Skeletal muscle satellite cell (primary cell): ENCODE data around the gene AAMDC.

ENCODE experiments used
- H3K27me3 ChIP-seq: 2 replicates; pipeline ENCODE4 v1.7.0; 2013; ENCODE audit warnings: low read length; ENCODE audit not compliant: control insufficient read depth, insufficient read depth
- H3K36me3 ChIP-seq: 2 replicates; pipeline ENCODE4 v1.7.0; 2013; ENCODE audit warnings: mild to moderate bottlenecking, control low read depth, low read length; ENCODE audit not compliant: insufficient read depth
- H3K4me1 ChIP-seq: 2 replicates; pipeline ENCODE4 v1.7.0; 2013; ENCODE audit warnings: low read length; ENCODE audit not compliant: control insufficient read depth, insufficient read depth
- H3K4me2 ChIP-seq: 2 replicates; pipeline ENCODE4 v1.7.0; 2013; ENCODE audit warnings: mild to moderate bottlenecking, low read length
- H3K4me3 ChIP-seq: 2 replicates; pipeline ENCODE4 v1.7.0; 2013; ENCODE audit warnings: low read length
- H3K9ac ChIP-seq: 2 replicates; pipeline ENCODE4 v1.7.0; 2013; ENCODE audit warnings: mild to moderate bottlenecking, low read depth, low read length, moderate library complexity
- H3K9me3 ChIP-seq: replicated peaks from 2 replicates; pipeline ENCODE4 v1.7.0; 2013; ENCODE audit warnings: mild to moderate bottlenecking, control low read depth, low read length

Gene AAMDC

DNA sequence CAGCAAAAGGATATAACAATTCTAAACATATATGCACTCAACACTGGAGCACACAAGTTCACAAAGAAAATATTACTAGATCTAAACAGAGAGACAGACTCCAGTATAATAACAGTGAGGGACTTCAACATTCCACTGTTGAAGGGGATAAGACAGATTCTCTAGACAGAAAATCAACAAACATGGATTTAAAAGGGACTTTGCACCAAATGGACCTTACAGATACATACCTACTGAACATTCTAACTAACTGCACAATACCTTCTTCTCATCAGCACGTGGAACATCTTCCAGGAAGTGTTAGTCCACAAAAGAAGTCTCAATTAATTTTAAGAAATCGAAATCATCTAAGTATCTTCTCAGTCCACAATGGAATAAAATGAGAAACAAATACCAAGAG is 27.0 kb upstream of the AAMDC start:
- peaks cover 3% of the 10 kb centered on the region for H3K36me3 ChIP-seq
- no peaks in the 10 kb centered on the region for H3K9me3 ChIP-seq
- H3K4me1 ChIP-seq, result no peaks in the 10 kb centered on the region
- no peak overlapping the region for H3K4me3 ChIP-seq
- no peaks in the 10 kb centered on the region for H3K27me3 ChIP-seq
- no peak overlapping the region for H3K4me2 ChIP-seq
- H3K9ac ChIP-seq, result no peak overlapping the region

DNA sequence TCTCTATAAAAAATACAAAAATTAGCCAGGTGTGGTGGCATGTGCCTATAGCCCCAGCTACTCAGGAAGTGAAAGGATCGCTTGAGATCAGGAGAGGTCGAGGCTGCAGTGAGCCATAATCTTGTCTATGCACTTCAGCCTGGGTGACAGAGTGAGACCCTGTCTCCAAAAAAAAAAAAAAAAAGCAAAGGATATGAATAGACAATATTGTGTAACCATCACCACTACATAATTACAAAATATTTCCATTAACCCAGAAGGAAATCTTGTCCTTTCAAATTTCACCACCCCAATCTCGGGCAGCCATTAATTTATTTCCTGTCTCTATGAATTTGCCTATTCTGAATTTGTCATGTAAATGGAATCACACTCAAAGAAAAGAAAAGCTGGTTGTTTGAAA is 21.6 kb upstream of the AAMDC start:
- no peak overlapping the region for H3K9ac ChIP-seq
- H3K4me3 ChIP-seq, result no peak overlapping the region
- peaks cover 3% of the 10 kb centered on the region for H3K36me3 ChIP-seq
- no peaks in the 10 kb centered on the region for H3K4me1 ChIP-seq
- H3K27me3 ChIP-seq, result no peaks in the 10 kb centered on the region
- no peaks in the 10 kb centered on the region for H3K9me3 ChIP-seq
- no peak overlapping the region for H3K4me2 ChIP-seq

DNA sequence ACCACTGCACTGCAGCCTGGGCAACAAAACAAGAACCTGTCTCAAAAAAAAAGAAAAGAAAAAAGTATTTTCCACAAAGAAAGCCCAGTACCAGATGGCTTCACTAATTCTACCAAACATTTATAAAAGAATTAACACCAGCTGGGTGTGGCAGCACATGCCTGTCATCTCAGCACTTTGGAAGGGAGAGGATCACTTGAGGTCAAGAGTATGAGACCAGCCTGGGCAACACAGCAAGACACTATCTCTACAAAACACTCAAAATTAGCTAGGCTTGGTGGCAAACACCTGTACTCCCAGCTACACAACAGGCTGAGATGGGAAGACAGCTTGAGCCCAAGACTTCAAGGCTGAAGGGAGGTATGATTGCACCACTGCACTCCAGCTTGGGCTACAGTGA is 20.5 kb upstream of the AAMDC start:
- Histone ChIP-seq H3K4me1 (no peaks in the 10 kb centered on the region), H3K9me3 (no peaks in the 10 kb centered on the region), H3K4me3 (no peak overlapping the region), H3K27me3 (no peaks in the 10 kb centered on the region), H3K9ac (no peak overlapping the region), H3K36me3 (peaks cover 3% of the 10 kb centered on the region), H3K4me2 (no peak overlapping the region)

DNA sequence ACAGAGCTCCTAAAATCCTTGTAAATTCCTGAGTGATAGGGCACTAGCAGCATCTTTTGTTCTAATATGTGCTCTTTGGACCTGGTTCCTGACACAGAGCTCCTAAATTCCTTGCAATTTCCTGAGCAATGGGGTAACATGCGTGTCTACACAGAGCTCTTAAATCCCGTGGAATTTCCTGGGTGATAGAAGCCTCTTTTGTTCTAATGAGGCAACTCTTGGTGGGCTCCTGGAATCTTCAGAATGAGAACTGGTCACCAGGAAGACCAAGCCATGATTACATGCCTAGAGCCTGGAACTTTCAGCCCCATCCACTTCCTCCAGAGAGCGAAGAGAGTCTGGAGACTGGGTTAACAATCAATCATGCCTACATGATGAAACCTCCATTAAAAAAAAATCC is 19.5 kb upstream of the AAMDC start:
- H3K9ac ChIP-seq, result no peak overlapping the region

DNA sequence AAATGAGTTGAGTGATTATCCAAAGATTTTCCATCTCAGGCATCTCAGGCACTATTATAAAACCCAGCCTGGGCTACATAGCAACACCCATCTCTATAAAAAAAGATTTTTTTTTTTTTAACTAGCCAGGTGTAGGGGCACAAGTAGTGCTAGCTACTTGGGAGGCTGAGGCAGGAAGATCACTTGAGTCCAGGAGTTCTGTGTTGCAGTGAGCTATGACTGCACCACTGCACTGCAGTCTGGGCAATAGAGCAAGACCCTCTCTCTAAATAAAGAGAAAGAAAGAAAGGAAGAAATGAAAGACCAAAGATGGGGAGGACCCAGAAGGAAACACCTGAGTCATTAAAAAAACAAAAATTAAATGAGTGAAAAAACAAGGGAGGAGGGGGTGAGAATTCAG is 14.5 kb upstream of the AAMDC start:
- no peaks in the 10 kb centered on the region for H3K27me3 ChIP-seq
- no peaks in the 10 kb centered on the region for H3K9me3 ChIP-seq
- H3K4me2 ChIP-seq, result no peak overlapping the region
- peaks cover 3% of the 10 kb centered on the region for H3K36me3 ChIP-seq
- H3K4me3 ChIP-seq, result no peak overlapping the region
- H3K4me1 ChIP-seq, result no peaks in the 10 kb centered on the region
- H3K9ac ChIP-seq, result no peak overlapping the region

More for the DNA sequence above, 19.5 kb upstream of the AAMDC start:
- Histone ChIP-seq H3K4me2 (no peak overlapping the region), H3K4me3 (no peak overlapping the region), H3K9me3 (no peaks in the 10 kb centered on the region), H3K36me3 (peaks cover 3% of the 10 kb centered on the region), H3K27me3 (no peaks in the 10 kb centered on the region), H3K4me1 (no peaks in the 10 kb centered on the region)

DNA sequence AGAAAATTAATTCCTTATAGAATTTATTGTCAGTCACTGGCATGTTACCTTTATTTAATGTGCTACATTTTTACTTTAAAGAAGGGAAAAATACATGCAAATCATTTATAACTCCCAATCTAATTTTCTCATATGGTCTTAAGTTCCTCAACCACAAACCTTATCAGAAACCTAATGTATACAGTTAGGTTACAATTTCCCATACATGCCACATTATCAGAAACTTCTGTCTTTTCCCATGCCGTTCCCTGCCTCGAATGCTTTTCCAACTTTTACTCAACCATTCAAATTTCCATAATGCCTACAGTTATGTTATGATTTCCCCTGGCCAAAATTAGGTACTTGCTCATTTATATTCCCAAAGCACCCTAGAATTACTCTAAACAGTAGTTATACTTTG is 14.0 kb upstream of the AAMDC start:
- Histone ChIP-seq H3K9ac (no peak overlapping the region), H3K9me3 (no peaks in the 10 kb centered on the region), H3K36me3 (peaks cover 3% of the 10 kb centered on the region), H3K4me1 (no peaks in the 10 kb centered on the region), H3K4me3 (no peak overlapping the region), H3K27me3 (no peaks in the 10 kb centered on the region), H3K4me2 (no peak overlapping the region)

DNA sequence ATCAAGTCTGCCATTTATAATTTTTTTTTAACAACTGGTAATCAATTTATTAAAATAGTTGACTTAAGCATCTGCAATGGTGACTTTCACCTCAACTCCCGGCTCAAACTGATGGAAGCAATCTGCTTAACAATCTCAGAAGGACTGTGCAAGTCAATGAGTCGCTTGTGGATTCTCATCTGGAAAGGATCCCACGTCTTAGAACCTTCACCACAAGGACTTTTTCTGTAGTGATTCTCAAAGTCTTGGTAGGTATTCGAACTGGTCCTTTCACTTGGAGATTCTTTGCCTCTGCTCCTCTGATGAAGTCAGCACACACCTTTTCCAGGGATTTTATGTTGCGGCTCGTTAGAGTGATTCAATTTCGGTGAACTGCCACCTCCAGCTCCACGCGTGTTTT is 7.7 kb upstream of the AAMDC start:
- H3K4me1 ChIP-seq, result peaks cover 3% of the 10 kb centered on the region

DNA sequence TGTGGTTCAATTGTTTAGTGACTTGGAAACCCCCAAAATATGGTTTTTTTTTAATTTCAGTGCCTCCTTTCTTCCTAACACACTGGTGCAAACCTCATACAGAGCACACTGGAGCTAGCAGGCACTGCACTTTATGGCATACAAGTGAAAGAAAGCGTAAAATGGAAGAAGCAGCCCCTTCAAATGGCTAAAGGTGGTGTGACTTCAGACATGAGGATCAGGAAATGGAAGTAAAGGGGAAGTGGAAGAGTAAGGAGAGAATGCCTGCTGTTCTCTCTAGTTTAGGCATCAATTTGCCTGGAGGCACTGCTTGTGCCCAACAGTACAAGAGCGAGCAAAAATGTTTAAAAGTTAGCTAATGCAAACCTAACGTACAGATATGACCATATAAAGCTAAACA is 6.1 kb upstream of the AAMDC start:
- no peak overlapping the region for H3K9ac ChIP-seq
- no peak overlapping the region for H3K4me2 ChIP-seq
- H3K9me3 ChIP-seq, result no peaks in the 10 kb centered on the region
- H3K27me3 ChIP-seq, result no peaks in the 10 kb centered on the region
- peaks cover 8% of the 10 kb centered on the region for H3K36me3 ChIP-seq
- H3K4me3 ChIP-seq, result no peak overlapping the region
- peaks cover 9% of the 10 kb centered on the region for H3K4me1 ChIP-seq

More for the DNA sequence above, 7.7 kb upstream of the AAMDC start:
- no peaks in the 10 kb centered on the region for H3K27me3 ChIP-seq
- peaks cover 8% of the 10 kb centered on the region for H3K36me3 ChIP-seq
- no peaks in the 10 kb centered on the region for H3K9me3 ChIP-seq
- H3K4me2 ChIP-seq, result no peak overlapping the region
- H3K9ac ChIP-seq, result no peak overlapping the region
- H3K4me3 ChIP-seq, result no peak overlapping the region

DNA sequence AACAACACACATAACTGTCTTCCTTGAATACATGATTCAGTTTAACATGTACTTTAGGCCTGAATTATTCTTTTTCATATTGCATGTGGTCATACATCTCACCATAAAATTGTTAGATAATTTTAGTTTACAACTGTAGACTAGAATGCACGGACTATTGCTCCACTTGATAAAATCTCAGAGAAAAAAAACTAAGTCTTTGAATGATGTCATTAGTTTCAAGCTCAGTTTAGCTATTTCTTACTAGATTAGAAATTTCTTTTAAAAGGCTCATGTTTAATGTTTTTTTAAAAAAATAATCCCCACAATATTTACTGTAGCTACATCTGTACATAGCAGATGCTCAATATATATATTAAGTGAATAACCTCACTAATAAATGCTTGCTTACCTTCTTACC is 5.5 kb upstream of the AAMDC start:
- Histone ChIP-seq H3K27me3 (no peaks in the 10 kb centered on the region), H3K4me2 (no peak overlapping the region), H3K4me1 (peaks cover 9% of the 10 kb centered on the region), H3K4me3 (no peak overlapping the region), H3K36me3 (peaks cover 8% of the 10 kb centered on the region), H3K9ac (no peak overlapping the region), H3K9me3 (no peaks in the 10 kb centered on the region)

DNA sequence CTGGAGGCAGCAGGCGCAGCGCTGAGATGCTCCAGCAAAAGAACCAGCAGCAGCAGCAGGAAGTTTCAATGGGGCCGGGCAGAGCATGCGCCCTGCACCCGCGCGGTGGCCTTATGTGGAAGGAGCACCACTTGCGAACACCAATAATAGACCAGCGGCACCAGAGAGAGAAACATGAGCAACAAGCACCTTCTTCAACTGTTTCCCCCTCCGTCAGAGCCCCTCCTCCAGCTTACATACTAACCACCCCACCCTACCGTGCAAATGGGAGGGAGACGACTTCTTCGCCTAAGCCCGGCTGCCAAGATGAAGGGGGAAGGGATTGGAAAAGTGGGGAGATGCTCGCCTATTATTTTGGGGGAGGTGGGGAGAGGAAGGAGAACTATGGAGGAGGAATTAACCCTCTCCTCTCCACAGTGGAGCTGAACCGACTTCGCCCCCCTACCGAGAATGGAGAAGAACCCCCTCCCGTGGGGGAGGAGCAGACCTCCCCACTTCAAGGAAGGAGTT is 1.5 kb upstream of the AAMDC start:
- H3K27me3 ChIP-seq, result no peaks in the 10 kb centered on the region
- peaks cover 23% of the 10 kb centered on the region for H3K4me1 ChIP-seq
- peak overlapping the region; percentile 90 for H3K4me2 ChIP-seq
- peak overlapping the region; percentile 88 for H3K4me3 ChIP-seq
- no peaks in the 10 kb centered on the region for H3K36me3 ChIP-seq
- peak overlapping the region; percentile 95 for H3K9ac ChIP-seq
- no peaks in the 10 kb centered on the region for H3K9me3 ChIP-seq

DNA sequence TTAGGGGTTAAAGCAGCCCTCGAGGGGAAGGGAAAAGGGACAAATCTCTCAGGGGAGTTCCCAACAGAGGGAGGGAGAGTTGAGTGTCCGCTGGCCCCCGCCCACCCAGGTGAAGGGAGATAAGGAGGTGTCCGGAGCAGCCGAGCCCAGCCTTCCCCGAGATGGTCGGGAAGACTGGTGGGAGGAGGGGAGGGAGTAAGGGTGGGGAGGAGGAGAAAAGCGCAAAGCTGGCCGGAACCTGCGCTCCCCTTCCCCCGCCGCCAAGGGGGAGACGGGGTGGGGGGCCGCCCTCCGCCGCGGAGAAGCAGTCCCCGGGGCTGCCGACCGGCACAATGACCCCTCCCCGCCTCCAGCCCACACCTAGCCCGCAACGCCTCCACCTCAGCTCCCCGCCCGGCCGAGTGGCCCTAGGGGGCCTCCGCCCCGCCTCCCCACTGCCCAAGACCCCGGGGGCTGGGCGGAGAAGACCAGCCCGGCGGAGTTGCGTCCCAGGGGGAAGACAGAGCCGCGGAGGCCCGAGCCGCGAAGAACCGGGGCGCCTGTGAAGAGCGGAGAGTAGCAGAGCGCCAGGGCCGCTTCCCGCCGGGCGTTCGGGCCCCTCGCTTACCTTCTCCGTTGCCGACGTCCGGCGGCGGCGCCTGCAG is 901 bp upstream of the AAMDC start:
- H3K9ac ChIP-seq, result peak overlapping the region; percentile 95

DNA sequence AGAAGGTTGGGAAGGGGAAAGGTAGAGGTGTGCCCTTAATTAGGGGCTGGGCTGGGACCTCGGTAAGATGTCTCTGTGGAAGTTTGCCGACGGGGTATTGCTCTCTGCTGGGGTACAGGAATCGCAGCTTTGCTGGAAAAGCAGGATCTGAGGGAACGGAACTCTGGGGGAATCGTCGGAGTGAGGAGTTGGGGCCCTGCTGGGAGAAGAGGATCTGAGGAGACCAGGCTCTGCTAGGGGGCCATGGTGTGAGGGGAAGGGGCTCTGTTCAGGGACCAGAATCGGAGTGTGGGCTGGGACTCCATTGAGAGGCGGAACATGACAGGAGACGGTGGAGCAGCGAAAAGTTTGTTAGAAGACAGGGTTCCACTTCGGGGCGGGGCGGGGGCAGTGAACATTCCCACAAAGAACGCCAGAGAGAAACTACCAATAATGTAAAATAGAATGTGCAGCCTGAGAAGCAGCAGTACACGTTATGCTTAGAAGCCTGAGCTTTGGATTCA is 456 bp downstream of the AAMDC start:
- no peaks in the 10 kb centered on the region for H3K36me3 ChIP-seq
- peak overlapping the region; percentile 94 for H3K4me2 ChIP-seq
- peak overlapping the region; percentile 86 for H3K9ac ChIP-seq
- peak overlapping the region; percentile 88 for H3K4me3 ChIP-seq
- H3K27me3 ChIP-seq, result no peaks in the 10 kb centered on the region
- H3K4me1 ChIP-seq, result peaks cover 23% of the 10 kb centered on the region
- H3K9me3 ChIP-seq, result no peaks in the 10 kb centered on the region

More for the DNA sequence above, 901 bp upstream of the AAMDC start:
- H3K27me3 ChIP-seq, result no peaks in the 10 kb centered on the region
- H3K36me3 ChIP-seq, result no peaks in the 10 kb centered on the region
- H3K4me2 ChIP-seq, result peak overlapping the region; percentile 90
- no peaks in the 10 kb centered on the region for H3K9me3 ChIP-seq
- peak overlapping the region; percentile 88 for H3K4me3 ChIP-seq
- H3K4me1 ChIP-seq, result peaks cover 23% of the 10 kb centered on the region
